Kidney (tissue), 14 donors: Measurements from ENCODE around the gene ARID5A. TPM values are rescaled to one million over a fixed set of nuclear protein-coding genes. Genes with fewer than 3 reads are reported as not detected.

ENCODE experiments used
- DNase-seq, 5 donors: peaks; one replicate each; pipeline ENCODE4 v3.0.0-alpha.2; 2013 to 2020
- FAIRE-seq: peaks from 2 replicates; lab custom pipeline; 2012; peaks lifted over from hg19 to GRCh38; lab: Jason Lieb, UNC
- H3K27ac ChIP-seq, 2 donors: one replicate each; pipeline ENCODE4 v1.7.0; 2013; ENCODE audit warnings: low read depth in 2 of 2, low read length in 2 of 2, inconsistent platforms in 1 of 2
- H3K27me3 ChIP-seq: one replicate; pipeline ENCODE4 v1.7.1; 2013; ENCODE audit warnings: low read length, inconsistent platforms; ENCODE audit not compliant: control insufficient read depth, insufficient read depth
- H3K36me3 ChIP-seq, 3 donors: one replicate each; pipeline versions ENCODE4 v1.7.0 to v1.7.1; 2013; ENCODE audit warnings: low read length in 3 of 3, control low read depth in 1 of 3, inconsistent platforms in 1 of 3; ENCODE audit not compliant: insufficient read depth in 3 of 3, control insufficient read depth in 2 of 3
- H3K4me1 ChIP-seq, 3 donors: one replicate each; pipeline versions ENCODE4 v1.7.0 to v1.7.1; 2013; ENCODE audit warnings: low read length in 3 of 3, inconsistent platforms in 1 of 3, low read depth in 1 of 3; ENCODE audit not compliant: control insufficient read depth in 2 of 3, insufficient read depth in 2 of 3
- H3K4me3 ChIP-seq, 3 donors: one replicate each; pipeline versions ENCODE4 v1.7.0 to v1.8.1; 2013; ENCODE audit warnings: low read length in 3 of 3, control low read depth in 1 of 3, inconsistent platforms in 1 of 3
- H3K9ac ChIP-seq, 3 donors: one replicate each; pipeline versions ENCODE4 v1.7.0 to v1.7.1; 2013; ENCODE audit warnings: low read length in 3 of 3, control low read depth in 1 of 3, inconsistent platforms in 1 of 3
- H3K9me3 ChIP-seq, 3 donors: one replicate each; pipeline versions ENCODE4 v1.7.0 to v1.7.1; 2013; ENCODE audit warnings: low read length in 3 of 3, control low read depth in 1 of 3, inconsistent platforms in 1 of 3; ENCODE audit not compliant: control insufficient read depth in 2 of 3, insufficient read depth in 1 of 3
- CTCF ChIP-seq: IDR thresholded peaks from 3 replicates; pipeline ENCODE4 v1.5.1; 2012; ENCODE audit warnings: mild to moderate bottlenecking, moderate library complexity, borderline replicate concordance; ENCODE audit not compliant: insufficient read depth; ENCODE audit errors: extremely low read depth
- intact Hi-C: fragments of 100-400 bp; cut with DNase I; formaldehyde crosslinking; loops from one replicate; pipeline ENCODE4 v1.11.1; 2022
- polyA plus RNA-seq: library from polyadenylated mRNA; stranded (reverse); fragments of 350-450 nt; fragmentation: Illumina TruSeq; extraction: RNeasy Lipid Tissue Mini Kit (QIAGEN cat#74804); gene quantifications from one replicate; pipeline ENCODE4 v1.2.3, GENCODE V29; 2014; ENCODE audit warnings: low read depth, low replicate concordance; ENCODE audit not compliant: insufficient read depth
- total RNA-seq: library from RNA; stranded (reverse); fragmentation: NEBNext Ultra II Directional; extraction: Animal tissue kit (Norgen Biotek cat#: 25700); gene quantifications from one replicate; pipeline ENCODE4 v1.2.1, GENCODE V29; 2021
- donor health status: control.
- donor health status: control.
- donor health status: control.
- donor health status: control.
- donor health status: control.
- donor health status: DM: yes; HTN: yes; CAD: no.
- donor health status: Normal renal cell carcinoma (clear cell type).

The ARID5A gene
- total and polyA plus RNA-seq, 2 donors from 2014 or later, result 8.6 to 26.3 TPM

- Histone ChIP-seq H3K9me3 (no peaks in the 10 kb centered on the region), H3K4me3 (peak overlapping the region in 1 of 3 donors; percentile 61), H3K36me3 (no peaks in the 10 kb centered on the region), H3K4me1 (peaks cover 5 to 36% (median 22%) of the 10 kb centered on the region in 3 donors), H3K27me3 (no peaks in the 10 kb centered on the region), H3K9ac (no peak overlapping the region), H3K27ac (no peak overlapping the region)
- TF ChIP-seq CTCF, result no peak
- DNase-seq (peak in 2 of 5 donors; percentile 50 to 72), FAIRE-seq (no peak)
- intact Hi-C loops, result loop anchor here (10.0 kb wide), 1 partner anchor 104 kb away; no protein-coding TSS in a partner anchor
These were observed 27.9 kb upstream of the ARID5A start for GRCh38 chr2:96508521-96509113.

GRCh38 chr2:96509114-96509846 lies 27.3 kb upstream of the ARID5A start:
- H3K27me3 ChIP-seq, result no peaks in the 10 kb centered on the region
- H3K27ac ChIP-seq, result no peak overlapping the region
- no peaks in the 10 kb centered on the region for H3K36me3 ChIP-seq
- H3K9me3 ChIP-seq, result no peaks in the 10 kb centered on the region
- FAIRE-seq, result no peak
- no peak overlapping the region for H3K4me3 ChIP-seq
- peak; percentile 99 for TF ChIP-seq CTCF
- no peak overlapping the region for H3K9ac ChIP-seq
- H3K4me1 ChIP-seq, result peaks cover 5 to 34% (median 22%) of the 10 kb centered on the region in 3 donors
- DNase-seq, result peak; percentile 90 to 96 (median 93)
- intact Hi-C loops, result loop anchor here (10.0 kb wide), 1 partner anchor 104 kb away; no protein-coding TSS in a partner anchor

GRCh38 chr2:96509847-96510230 lies 26.7 kb upstream of the ARID5A start:
- no peak overlapping the region for H3K9ac ChIP-seq
- FAIRE-seq, result no peak
- no peak for DNase-seq
- H3K4me3 ChIP-seq, result no peak overlapping the region
- H3K4me1 ChIP-seq, result peaks cover 5 to 33% (median 21%) of the 10 kb centered on the region in 3 donors
- H3K9me3 ChIP-seq, result no peaks in the 10 kb centered on the region
- intact Hi-C loops, result loop anchor here (10.0 kb wide), 1 partner anchor 105 kb away; no protein-coding TSS in a partner anchor
- H3K27me3 ChIP-seq, result no peaks in the 10 kb centered on the region
- TF ChIP-seq CTCF, result no peak
- H3K36me3 ChIP-seq, result no peaks in the 10 kb centered on the region
- no peak overlapping the region for H3K27ac ChIP-seq
